ENCODE data around the gene CWF19L1. TPM values are rescaled to one million over a fixed set of nuclear protein-coding genes. Genes with fewer than 3 reads are reported as not detected.

CWF19L1 gene
- total and polyA plus RNA-seq, 2 of the 13 experiments (the other 11 are each of a cell fraction or from before 2014, with no cell fraction given): 13.6 to 42.1 TPM

- TF ChIP-seq MLXIP (CRISPR knock-in tag; IDR thresholded peaks at IDR 0.05; ENCODE audit: borderline replicate concordance) (no peak), CEBPB (IDR thresholded peaks at IDR 0.05; ENCODE audit: borderline replicate concordance, low read depth, low read length) (no peak), ZBTB34 (CRISPR knock-in tag; IDR thresholded peaks at IDR 0.05) (no peak), MATR3 (CRISPR knock-in tag; IDR thresholded peaks at IDR 0.05) (no peak), ZNF597 (CRISPR knock-in tag; IDR thresholded peaks at IDR 0.05) (no peak), HNRNPH1 (optimal IDR thresholded peaks at IDR 0.05; ENCODE audit: low read depth, low read length) (no peak), ZNF546 (CRISPR knock-in tag; conservative IDR thresholded peaks at IDR 0.05) (no peak), SAFB2 (CRISPR knock-in tag; IDR thresholded peaks at IDR 0.05; ENCODE audit: borderline replicate concordance, low read depth) (0 out of 2 replicates have a peak, but pooled peaks have one; percentile 38), ZNF276 (CRISPR knock-in tag; IDR thresholded peaks at IDR 0.05; ENCODE audit: low read depth) (peak; percentile 32; the same call in 1 of the 2 replicates), HNRNPLL (IDR thresholded peaks at IDR 0.05; ENCODE audit: low read depth, low read length, poor library complexity, severe bottlenecking) (peak; percentile 99), ZNF275 (CRISPR knock-in tag; IDR thresholded peaks at IDR 0.05; ENCODE audit: borderline replicate concordance) (peak; percentile 73; the same call in 1 of the 2 replicates), HOXD1 (CRISPR knock-in tag; IDR thresholded peaks at IDR 0.05) (peak; percentile 55; the same call in 1 of the 2 replicates), MTF2 (CRISPR knock-in tag; IDR thresholded peaks at IDR 0.05; ENCODE audit: borderline replicate concordance) (no peak), ZNF713 (CRISPR knock-in tag; IDR thresholded peaks at IDR 0.05) (peak; percentile 87; the same call in 1 of the 2 replicates), ZNF335 (CRISPR knock-in tag; IDR thresholded peaks at IDR 0.05) (peak; percentile 35; the same call in 1 of the 2 replicates), ZFP82 (CRISPR knock-in tag; IDR thresholded peaks at IDR 0.05; ENCODE audit: borderline replicate concordance) (no peak), NR3C1 (CRISPR knock-in tag; IDR thresholded peaks at IDR 0.05) (no peak), TEAD2 (CRISPR knock-in tag; IDR thresholded peaks at IDR 0.05) (no peak)
- TF ChIP-seq, protein P1, sequence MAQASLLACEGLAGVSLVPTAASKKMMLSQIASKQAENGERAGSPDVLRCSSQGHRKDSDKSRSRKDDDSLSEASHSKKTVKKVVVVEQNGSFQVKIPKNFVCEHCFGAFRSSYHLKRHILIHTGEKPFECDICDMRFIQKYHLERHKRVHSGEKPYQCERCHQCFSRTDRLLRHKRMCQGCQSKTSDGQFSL (CRISPR knock-in tag; IDR thresholded peaks at IDR 0.05): no peak
These were observed 18.9 kb upstream of the CWF19L1 start, which contains the start of gene BLOC1S2 (continued) for GRCh38 chr10:100286051-100287033.

Data from HepG2 (cell line).